HEK293 (cell line): ENCODE results near the gene OR7G1.

Source experiments
- CTCF ChIA-PET: fragments of 350-600 bp; formaldehyde crosslinking; extraction: SDS; loops from one replicate; lab custom pipeline; 2021; ENCODE audit warnings: antibody characterized with exemption; lab: Yijun Ruan, JAX
- POLR2A ChIA-PET: fragments of 300-600 bp; formaldehyde crosslinking; extraction: SDS; loops from one replicate; lab custom pipeline; 2020; ENCODE audit warnings: antibody characterized with exemption, inconsistent platforms; lab: Yijun Ruan, JAX
- H3K27ac ChIP-seq: fragments of 200-500 bp; sonication (Bioruptor generic); 2 replicates; pipeline ENCODE4 v1.5.1; 2014; ENCODE audit warnings: low read depth, low read length, control low read depth, inconsistent platforms; ENCODE audit errors: extremely low read depth
- H3K36me3 ChIP-seq, 2 experiments: fragments of 200-500 bp in 1 of 2; sonication (Bioruptor generic) in 1 of 2; 1 replicate in 1 of 2; 2 replicates in 1 of 2; pipeline ENCODE4 v1.5.1; 2014 to 2017; ENCODE audit warnings: inconsistent platforms in 2 of 2, low read length in 2 of 2; ENCODE audit not compliant: control insufficient read depth in 2 of 2, insufficient read depth in 1 of 2
- H3K4me1 ChIP-seq: fragments of 200-500 bp; sonication (Bioruptor generic); 2 replicates; pipeline ENCODE4 v1.5.1; 2014; ENCODE audit warnings: mild to moderate bottlenecking, low read length, inconsistent platforms; ENCODE audit not compliant: control insufficient read depth, insufficient read depth
- H3K4me3 ChIP-seq: 2 replicates; pipeline ENCODE4 v1.5.1; 2011; ENCODE audit warnings: low read depth, mild to moderate bottlenecking, control low read depth, low read length, moderate library complexity
- H3K9me3 ChIP-seq: fragments of 200-500 bp; sonication (Bioruptor generic); 2 replicates; pipeline ENCODE4 v1.5.1; 2014; ENCODE audit warnings: low read depth, low read length, inconsistent platforms; ENCODE audit not compliant: control insufficient read depth, insufficient read depth
- GLI4 ChIP-seq: fragments of 450-650 bp; formaldehyde crosslinking; IDR thresholded peaks from 2 replicates; pipeline ENCODE4 v1.5.1; 2016; ENCODE audit warnings: missing biosample characterization, missing genetic modification characterization
- KLF7 ChIP-seq: fragments of 450-650 bp; formaldehyde crosslinking; IDR thresholded peaks from 2 replicates; pipeline ENCODE4 v1.5.1; 2016; ENCODE audit warnings: missing biosample characterization, missing genetic modification characterization, borderline replicate concordance
- MZF1 ChIP-seq: fragments of 450-650 bp; formaldehyde crosslinking; IDR thresholded peaks from 2 replicates; pipeline ENCODE4 v1.5.1; 2017; ENCODE audit warnings: missing biosample characterization, missing genetic modification characterization, borderline replicate concordance
- REPIN1 ChIP-seq: fragments of 450-650 bp; formaldehyde crosslinking; IDR thresholded peaks from 2 replicates; pipeline ENCODE4 v1.5.1; 2017; ENCODE audit warnings: missing biosample characterization, missing genetic modification characterization, low read depth
- SCRT1 ChIP-seq: fragments of 450-650 bp; formaldehyde crosslinking; IDR thresholded peaks from 2 replicates; pipeline ENCODE4 v1.5.1; 2016; ENCODE audit warnings: missing biosample characterization, missing genetic modification characterization, borderline replicate concordance
- ZBTB1 ChIP-seq: fragments of 450-650 bp; formaldehyde crosslinking; IDR thresholded peaks from 2 replicates; pipeline ENCODE4 v1.5.1; 2016; ENCODE audit warnings: missing biosample characterization, missing genetic modification characterization
- ZFP3 ChIP-seq: fragments of 450-650 bp; formaldehyde crosslinking; IDR thresholded peaks from 2 replicates; pipeline ENCODE4 v1.5.1; 2016; ENCODE audit warnings: low read depth, missing biosample characterization, missing genetic modification characterization
- ZIC2 ChIP-seq: fragments of 450-650 bp; formaldehyde crosslinking; IDR thresholded peaks from 2 replicates; pipeline ENCODE4 v1.5.1; 2016; ENCODE audit warnings: missing biosample characterization, missing genetic modification characterization
- ZNF112 ChIP-seq: fragments of 450-650 bp; formaldehyde crosslinking; IDR thresholded peaks from 2 replicates; pipeline ENCODE4 v1.5.0; 2017; ENCODE audit warnings: missing biosample characterization, missing genetic modification characterization
- ZNF146 ChIP-seq: fragments of 450-650 bp; formaldehyde crosslinking; IDR thresholded peaks from 2 replicates; pipeline ENCODE4 v1.5.1; 2016; ENCODE audit warnings: missing biosample characterization, missing genetic modification characterization
- ZNF148 ChIP-seq: fragments of 450-650 bp; formaldehyde crosslinking; IDR thresholded peaks from 2 replicates; pipeline ENCODE4 v1.5.0; 2017; ENCODE audit warnings: missing biosample characterization, missing genetic modification characterization, borderline replicate concordance
- ZNF19 ChIP-seq: fragments of 450-650 bp; formaldehyde crosslinking; IDR thresholded peaks from 2 replicates; pipeline ENCODE4; 2016; ENCODE audit warnings: missing biosample characterization, missing genetic modification characterization, low read depth
- ZNF2 ChIP-seq: fragments of 450-650 bp; formaldehyde crosslinking; IDR thresholded peaks from 2 replicates; pipeline ENCODE4 v1.5.1; 2016; ENCODE audit warnings: missing biosample characterization, missing genetic modification characterization
- ZNF221 ChIP-seq: fragments of 450-650 bp; formaldehyde crosslinking; IDR thresholded peaks from 2 replicates; pipeline ENCODE4 v1.5.1; 2017; ENCODE audit warnings: missing biosample characterization, missing genetic modification characterization, borderline replicate concordance
- ZNF280D ChIP-seq: fragments of 450-650 bp; formaldehyde crosslinking; IDR thresholded peaks from 2 replicates; pipeline ENCODE4 v1.5.1; 2016; ENCODE audit warnings: missing biosample characterization, missing genetic modification characterization
- ZNF362 ChIP-seq: fragments of 450-650 bp; formaldehyde crosslinking; IDR thresholded peaks from 2 replicates; pipeline ENCODE4 v1.5.1; 2016; ENCODE audit warnings: missing biosample characterization, missing genetic modification characterization
- ZNF391 ChIP-seq: fragments of 450-650 bp; formaldehyde crosslinking; IDR thresholded peaks from 2 replicates; pipeline ENCODE4 v1.5.1; 2016; ENCODE audit warnings: low read depth, missing biosample characterization, missing genetic modification characterization, borderline replicate concordance
- ZNF449 ChIP-seq: fragments of 450-650 bp; formaldehyde crosslinking; IDR thresholded peaks from 2 replicates; pipeline ENCODE4 v1.5.1; 2017; ENCODE audit warnings: missing biosample characterization, mild to moderate bottlenecking, missing genetic modification characterization, moderate library complexity
- ZNF48 ChIP-seq: fragments of 450-650 bp; formaldehyde crosslinking; IDR thresholded peaks from 2 replicates; pipeline ENCODE4 v1.5.1; 2016; ENCODE audit warnings: missing biosample characterization, missing genetic modification characterization
- ZNF544 ChIP-seq: fragments of 450-650 bp; formaldehyde crosslinking; IDR thresholded peaks from 2 replicates; pipeline ENCODE4 v1.5.0; 2017; ENCODE audit warnings: missing biosample characterization, missing genetic modification characterization
- ZNF571 ChIP-seq: fragments of 450-650 bp; formaldehyde crosslinking; IDR thresholded peaks from 2 replicates; pipeline ENCODE4 v1.5.0; 2017; ENCODE audit warnings: missing biosample characterization, missing genetic modification characterization
- ZNF623 ChIP-seq: fragments of 450-650 bp; formaldehyde crosslinking; IDR thresholded peaks from 2 replicates; pipeline ENCODE4 v1.5.1; 2016; ENCODE audit warnings: missing biosample characterization, missing genetic modification characterization
- ZNF654 ChIP-seq: fragments of 450-650 bp; formaldehyde crosslinking; IDR thresholded peaks from 2 replicates; pipeline ENCODE4 v1.5.1; 2016; ENCODE audit warnings: low read depth, missing biosample characterization, missing genetic modification characterization
- ZNF664 ChIP-seq: fragments of 450-650 bp; formaldehyde crosslinking; IDR thresholded peaks from 2 replicates; pipeline ENCODE4 v1.5.1; 2016; ENCODE audit warnings: missing biosample characterization, missing genetic modification characterization
- ZNF677 ChIP-seq: fragments of 450-650 bp; IDR thresholded peaks from 2 replicates; pipeline ENCODE4 v1.5.0; 2018; ENCODE audit warnings: missing biosample characterization, mild to moderate bottlenecking, missing genetic modification characterization, moderate library complexity
- ZNF704 ChIP-seq: fragments of 450-650 bp; formaldehyde crosslinking; IDR thresholded peaks from 2 replicates; pipeline ENCODE4 v1.5.1; 2016; ENCODE audit warnings: missing biosample characterization, missing genetic modification characterization

The OR7G1 gene

GRCh38 chr19:9075064-9075949 lies 40.3 kb downstream of the OR7G1 start:
- POLR2A ChIA-PET, result interaction anchor here (0.6 to 0.7 kb wide), 2 partner anchors 10 to 20 kb away, joined by 3 to 4 read pairs; no protein-coding TSS in a partner anchor
- CTCF ChIA-PET, result interaction anchor here (0.7 to 1.3 kb wide), 4 partner anchors 130 to 381 kb away, joined by 3 to 4 read pairs (median 3); no protein-coding TSS in a partner anchor
- peak overlapping the region; percentile 68 for H3K27ac ChIP-seq
- H3K36me3 ChIP-seq, result no peaks in the 10 kb centered on the region
- H3K4me3 ChIP-seq, result no peak overlapping the region
- H3K4me1 ChIP-seq, result peaks cover 6% of the 10 kb centered on the region
- no peaks in the 10 kb centered on the region for H3K9me3 ChIP-seq
- TF ChIP-seq KLF7 (no peak), ZNF704 (tag by site-specific recombination) (no peak), ZFP3 (tag by site-specific recombination) (no peak), ZNF623 (tag by site-specific recombination) (no peak), ZNF19 (no peak), ZNF654 (tag by site-specific recombination) (no peak), ZNF664 (tag by site-specific recombination) (no peak), ZNF280D (tag by site-specific recombination) (no peak), MZF1 (tag by site-specific recombination) (no peak), ZNF221 (tag by site-specific recombination) (no peak), ZNF544 (tag by site-specific recombination) (no peak), ZNF571 (tag by site-specific recombination) (no peak), ZNF362 (tag by site-specific recombination) (no peak), GLI4 (tag by site-specific recombination) (no peak), ZNF449 (no peak), ZNF48 (tag by site-specific recombination) (no peak), SCRT1 (no peak), ZNF146 (no peak), ZNF112 (tag by site-specific recombination) (no peak), ZIC2 (tag by site-specific recombination) (peak; percentile 99), ZNF391 (tag by site-specific recombination) (no peak), ZNF148 (no peak), REPIN1 (no peak), ZBTB1 (peak; percentile 94), ZNF677 (tag by site-specific recombination) (no peak), ZNF2 (tag by site-specific recombination) (peak; percentile 64; the same call in 1 of the 2 replicates)
